IMR-90 (cell line): ENCODE measurements around the gene SMARCA5. TPM values are rescaled to one million over a fixed set of nuclear protein-coding genes. Genes with fewer than 3 reads are reported as not detected.

Experiments used
- ATAC-seq: fragments of 200-7000 bp; cut with Tn5 transposase; 2 replicates; pipeline ENCODE4 v1.9.1; 2020; ENCODE audit warnings: low read depth, mild to moderate bottlenecking, moderate library complexity
- BruUV-seq: library from RNA; stranded (reverse); fragments of 400-500 nt; replicated peaks from 2 replicates; lab custom pipeline; 2021; lab: Mats Ljungman, UMichigan
- CTCF ChIA-PET: fragments of 300-600 bp; formaldehyde crosslinking; extraction: SDS; loops from one replicate; lab custom pipeline; 2021; ENCODE audit warnings: antibody characterized with exemption; lab: Yijun Ruan, JAX
- POLR2A ChIA-PET: fragments of 300-600 bp; sonication (Branson Sonifier 250); formaldehyde crosslinking; loops from one replicate; lab custom pipeline; 2022; ENCODE audit warnings: antibody characterized with exemption; ENCODE audit not compliant: unreplicated experiment; lab: Charles Lee
- DNase-seq: peaks from one replicate; pipeline ENCODE4 v3.0.0; 2013
- H2AFZ ChIP-seq: replicated peaks from 2 replicates; pipeline ENCODE3; 2013; ENCODE audit warnings: low read length, mild to moderate bottlenecking; ENCODE audit not compliant: poor library complexity
- H2AK5ac ChIP-seq: 2 replicates; pipeline ENCODE4 v1.6.1; 2013; ENCODE audit warnings: low read depth, low read length, inconsistent platforms
- H2AK9ac ChIP-seq: replicated peaks from 2 replicates; pipeline ENCODE3; 2013; ENCODE audit warnings: mild to moderate bottlenecking, low read depth, low read length, moderate library complexity; ENCODE audit not compliant: poor library complexity
- H2BK120ac ChIP-seq: 2 replicates; pipeline ENCODE4 v1.6.1; 2013; ENCODE audit warnings: low read depth, low read length, inconsistent platforms
- H2BK15ac ChIP-seq: 3 replicates; pipeline ENCODE4 v1.6.1; 2013; ENCODE audit warnings: low read depth, low read length, inconsistent platforms
- H2BK20ac ChIP-seq: 2 replicates; pipeline ENCODE4 v1.6.1; 2013; ENCODE audit warnings: low read depth, mild to moderate bottlenecking, inconsistent platforms, low read length, moderate library complexity
- H2BK5ac ChIP-seq: 2 replicates; pipeline ENCODE4 v1.6.1; 2013; ENCODE audit warnings: mild to moderate bottlenecking, low read depth, low read length, inconsistent platforms; ENCODE audit not compliant: poor library complexity, severe bottlenecking
- H3K14ac ChIP-seq: replicated peaks from 2 replicates; pipeline ENCODE4 v1.6.1; 2013; ENCODE audit warnings: low read depth, low read length, inconsistent platforms
- H3K18ac ChIP-seq: 2 replicates; pipeline ENCODE4 v1.6.1; 2013; ENCODE audit warnings: low read depth, low read length, control low read depth
- H3K23ac ChIP-seq: 2 replicates; pipeline ENCODE4 v1.6.1; 2013; ENCODE audit warnings: low read depth, low read length, inconsistent platforms
- H3K27ac ChIP-seq: 2 replicates; pipeline ENCODE4 v1.5.1; 2013; ENCODE audit warnings: mild to moderate bottlenecking, control low read depth, low read length; ENCODE audit not compliant: insufficient read depth
- H3K27me3 ChIP-seq: 2 replicates; pipeline ENCODE4 v1.6.1; 2013; ENCODE audit warnings: low read length; ENCODE audit not compliant: control insufficient read depth, insufficient read depth
- H3K36me3 ChIP-seq: 2 replicates; pipeline ENCODE4 v1.6.1; 2013; ENCODE audit warnings: low read length, mixed read lengths; ENCODE audit not compliant: control insufficient read depth, insufficient read depth
- H3K4ac ChIP-seq: 2 replicates; pipeline ENCODE4 v1.6.1; 2013; ENCODE audit warnings: low read depth, low read length, inconsistent platforms
- H3K4me1 ChIP-seq: 2 replicates; pipeline ENCODE4 v1.6.1; 2013; ENCODE audit warnings: low read length, mixed read lengths; ENCODE audit not compliant: control insufficient read depth, insufficient read depth
- H3K4me2 ChIP-seq: 2 replicates; pipeline ENCODE4 v1.6.1; 2013; ENCODE audit warnings: low read depth, mild to moderate bottlenecking, control low read depth, low read length, moderate library complexity
- H3K4me3 ChIP-seq: 2 replicates; pipeline ENCODE4 v1.5.1; 2013; ENCODE audit warnings: low read depth, mild to moderate bottlenecking, control low read depth, low read length, moderate library complexity; ENCODE audit not compliant: insufficient read depth
- H3K56ac ChIP-seq: 2 replicates; pipeline ENCODE4 v1.6.1; 2013; ENCODE audit warnings: low read length, inconsistent platforms; ENCODE audit not compliant: insufficient read depth; ENCODE audit errors: extremely low read depth
- H3K79me1 ChIP-seq, 2 experiments: 2 replicates each; pipeline ENCODE4 v1.6.1; 2013; ENCODE audit warnings: low read length in 2 of 2, inconsistent platforms in 1 of 2, low read depth in 1 of 2
- H3K9ac ChIP-seq: 2 replicates; pipeline ENCODE4 v1.6.1; 2013; ENCODE audit warnings: low read depth, low read length, control low read depth
- H3K9me1 ChIP-seq: 2 replicates; pipeline ENCODE4 v1.6.1; 2013; ENCODE audit warnings: low read length, inconsistent platforms; ENCODE audit not compliant: insufficient read depth
- H3K9me3 ChIP-seq: 2 replicates; pipeline ENCODE4 v1.6.1; 2013; ENCODE audit warnings: low read length; ENCODE audit not compliant: control insufficient read depth, insufficient read depth
- H4K20me1 ChIP-seq: 2 replicates; pipeline ENCODE4 v1.6.1; 2013; ENCODE audit warnings: low read length, inconsistent platforms; ENCODE audit not compliant: insufficient read depth
- H4K5ac ChIP-seq: 2 replicates; pipeline ENCODE4 v1.6.1; 2013; ENCODE audit warnings: mild to moderate bottlenecking, low read depth, low read length, control low read depth
- H4K8ac ChIP-seq, 2 experiments: 2 replicates each; pipeline ENCODE4 v1.6.1; 2013; ENCODE audit warnings: low read depth in 2 of 2, low read length in 2 of 2, control low read depth in 1 of 2, inconsistent platforms in 1 of 2
- H4K91ac ChIP-seq: 2 replicates; pipeline ENCODE4 v1.6.1; 2013; ENCODE audit warnings: low read depth, low read length, inconsistent platforms; ENCODE audit not compliant: insufficient read depth
- CEBPB ChIP-seq: IDR thresholded peaks from 2 replicates; pipeline ENCODE4 v1.6.1; 2012; ENCODE audit warnings: low read depth, low read length, improper control_type of control experiment
- FOS ChIP-seq: fragments of 150-350 bp; IDR thresholded peaks from 2 replicates; pipeline ENCODE4 v1.6.1; 2016; ENCODE audit warnings: low read depth, low read length
- MXI1 ChIP-seq: IDR thresholded peaks from 2 replicates; pipeline ENCODE4 v1.6.1; 2012; ENCODE audit warnings: low read depth, mild to moderate bottlenecking, low read length, moderate library complexity, borderline replicate concordance
- POLR2A ChIP-seq: IDR thresholded peaks from 2 replicates; pipeline ENCODE4 v1.6.1; 2012; ENCODE audit warnings: mild to moderate bottlenecking, low read depth, low read length
- RAD21 ChIP-seq: IDR thresholded peaks from 2 replicates; pipeline ENCODE4 v1.6.1; 2012; ENCODE audit warnings: low read length, improper control_type of control experiment
- WGBS, 2 experiments: methylation state at CpG; one replicate each; pipeline versions ENCODE4 v1.1.5 to v1.1.7; 2013; ENCODE audit warnings: missing lambda C conversion rate in 2 of 2; ENCODE audit not compliant: insufficient read length in 1 of 2; ENCODE audit errors: extremely low coverage in 2 of 2; 5-methylcytosine and 5-hydroxymethylcytosine counted together
- dilution Hi-C: fragments of 300-500 bp; cut with HindIII; formaldehyde crosslinking; loops from one replicate; pipeline ENCODE4 v1.14.3; 2018; ENCODE audit warnings: low sequenced_read_pairs; ENCODE audit not compliant: unreplicated experiment
- in situ Hi-C: fragments of 300-500 bp; cut with MboI; formaldehyde crosslinking; loops from 3 replicates; pipeline ENCODE4 v1.14.3; 2019; ENCODE audit warnings: low sequenced_read_pairs, inconsistent platforms, mixed read lengths
- intact Hi-C: fragments of 100-400 bp; cut with micrococcal nuclease; formaldehyde crosslinking; loops from 2 replicates; pipeline ENCODE4 v1.10.0; 2022
- polyA plus RNA-seq, 3 experiments: library from polyadenylated mRNA; depleted of rRNA; stranded (reverse); fragments of >200 nt; gene quantifications; 2 replicates each; pipeline ENCODE4 v1.2.3, GENCODE V29; 2012; ENCODE audit warnings: low replicate concordance in 1 of 3
- total RNA-seq: library from RNA; depleted of rRNA; stranded (reverse); fragments of >200 nt; gene quantifications from 2 replicates; pipeline ENCODE4 v1.2.3, GENCODE V29; 2012

SMARCA5 gene
- total and polyA plus RNA-seq, 2 of the 4 experiments (the other 2 are of a cell fraction) = 11.5 to 14.7 TPM

DNA sequence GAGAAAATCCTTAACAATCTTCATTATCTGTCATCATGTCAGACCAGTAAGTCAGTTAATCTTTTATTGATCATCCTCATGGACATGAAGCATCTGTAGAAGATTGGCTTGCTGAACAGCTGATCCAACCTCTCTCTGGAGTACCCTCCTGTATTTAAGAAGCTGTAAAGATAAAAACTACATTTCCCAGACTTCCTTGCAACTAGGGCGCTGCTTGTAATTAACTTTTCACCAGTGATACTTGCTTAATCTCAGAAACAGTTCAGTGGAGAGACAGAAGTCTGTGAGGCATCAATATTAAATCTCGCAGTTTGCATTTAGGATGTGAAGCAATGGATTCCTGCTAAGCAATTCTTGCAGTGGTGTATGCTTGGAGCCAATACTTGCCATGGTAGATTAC, 36.0 kb upstream of the SMARCA5 start:
- Histone ChIP-seq H2AFZ (no peak overlapping the region), H3K14ac (no peak overlapping the region), H3K4me1 (no peaks in the 10 kb centered on the region), H4K5ac (no peak overlapping the region), H2BK120ac (no peak overlapping the region), H4K91ac (no peak overlapping the region), H2BK20ac (no peak overlapping the region), H4K20me1 (no peaks in the 10 kb centered on the region), H3K4ac (no peak overlapping the region), H2AK9ac (no peak overlapping the region), H3K18ac (no peak overlapping the region), H4K8ac (no peak overlapping the region), H2AK5ac (no peak overlapping the region), H3K23ac (no peak overlapping the region), H3K9ac (no peak overlapping the region), H3K9me3 (no peaks in the 10 kb centered on the region), H3K27me3 (no peaks in the 10 kb centered on the region), H3K79me1 (no peaks in the 10 kb centered on the region), H2BK5ac (no peak overlapping the region), H3K27ac (no peak overlapping the region), H3K4me2 (no peak overlapping the region), H3K36me3 (peaks cover under 1% of the 10 kb centered on the region; the same call in 1 of the 2 replicates), H3K4me3 (no peak overlapping the region), H2BK15ac (no peak overlapping the region), H3K56ac (no peak overlapping the region), H3K9me1 (no peaks in the 10 kb centered on the region)
- intact Hi-C loops = no loop called here
- in situ Hi-C loops = no loop called here
- ATAC-seq (no peak), DNase-seq (no peak)
- no CpG with 5 or more reads among the region's 2 CpGs for WGBS, 2 experiments
- TF ChIP-seq FOS = no peak
- TF ChIP-seq CEBPB = no peak
- no peak for TF ChIP-seq RAD21
- no peak for TF ChIP-seq POLR2A
- no peak for TF ChIP-seq MXI1
- no TSS peak for BruUV-seq
- dilution Hi-C loops = no loop called here
- ChIA-PET CTCF (no interaction called here), POLR2A (no interaction called here)
